GM12878 (cell line): ENCODE data around the gene PSMB8. TPM values are rescaled to one million over a fixed set of nuclear protein-coding genes. Genes with fewer than 3 reads are reported as not detected.
A peak's percentile ranks its signal among the peaks of the same experiment; 100 is the strongest.

ENCODE experiments used
- ATAC-seq: fragments of 200-7000 bp; cut with Tn5 transposase; 3 replicates; pipeline ENCODE4 v1.9.1; 2020; ENCODE audit warnings: mild to moderate bottlenecking, moderate library complexity
- BruUV-seq: library from RNA; stranded (reverse); fragments of 400-500 nt; replicated peaks from 2 replicates; lab custom pipeline; 2021; lab: Mats Ljungman, UMichigan
- CTCF ChIA-PET: fragments of 300-600 bp; sonication (Branson Sonifier 250); formaldehyde crosslinking; extraction: SDS; loops from one replicate; lab custom pipeline; 2021; ENCODE audit warnings: inconsistent platforms; lab: Yijun Ruan, JAX
- POLR2A ChIA-PET: fragments of 350-600 bp; formaldehyde crosslinking; extraction: SDS; loops from one replicate; lab custom pipeline; 2021; ENCODE audit warnings: inconsistent platforms; lab: Charles Lee
- RAD21 ChIA-PET: fragments of 300-600 bp; sonication (Branson Sonifier 250); formaldehyde crosslinking; loops from one replicate; lab custom pipeline; 2023; ENCODE audit warnings: antibody characterized with exemption; ENCODE audit not compliant: unreplicated experiment; lab: Charles Lee
- SMC1A ChIA-PET: fragments of 300-600 bp; sonication (Branson Sonifier 250); formaldehyde crosslinking; loops from one replicate; lab custom pipeline; 2023; ENCODE audit not compliant: unreplicated experiment, uncharacterized antibody; lab: Charles Lee
- DNase-seq: peaks from one replicate; pipeline ENCODE4 v3.0.0-alpha.2; 2011; ENCODE audit warnings: low read depth, low spot score
- FAIRE-seq: peaks from 3 replicates; lab custom pipeline; 2011; peaks lifted over from hg19 to GRCh38; lab: Jason Lieb, UNC
- H2AFZ ChIP-seq: 2 replicates; pipeline ENCODE4 v1.6.0; 2011; ENCODE audit warnings: low read depth, low read length, control low read depth; ENCODE audit not compliant: control insufficient read depth
- H3K27ac ChIP-seq: 2 replicates; pipeline ENCODE4 v1.5.1; 2011; ENCODE audit warnings: control low read depth; ENCODE audit not compliant: control insufficient read depth, insufficient read depth
- H3K27me3 ChIP-seq, 2 experiments: replicated peaks in 1 of 2; 2 replicates each; pipeline versions ENCODE4 v1.6.0 to v1.6.1; 2011; ENCODE audit warnings: low read length in 1 of 2; ENCODE audit not compliant: control insufficient read depth in 2 of 2, insufficient read depth in 2 of 2
- H3K36me3 ChIP-seq, 2 experiments: 2 replicates each; pipeline ENCODE4 v1.5.1; 2011; ENCODE audit warnings: low read length in 1 of 2; ENCODE audit not compliant: control insufficient read depth in 2 of 2, insufficient read depth in 2 of 2
- H3K4me1 ChIP-seq: 2 replicates; pipeline ENCODE4 v1.6.1; 2011; ENCODE audit warnings: mild to moderate bottlenecking, low read length, moderate library complexity, mixed read lengths; ENCODE audit not compliant: control insufficient read depth, insufficient read depth
- H3K4me2 ChIP-seq: 2 replicates; pipeline ENCODE4 v1.6.0; 2011; ENCODE audit warnings: control low read depth; ENCODE audit not compliant: control insufficient read depth, insufficient read depth
- H3K4me3 ChIP-seq: fragments of 200-600 bp; sonication (generic); 2 replicates; pipeline ENCODE4 v1.5.1; 2016
- H3K79me2 ChIP-seq: 2 replicates; pipeline ENCODE4 v1.6.0; 2011; ENCODE audit warnings: low read length; ENCODE audit not compliant: control insufficient read depth, insufficient read depth
- H3K9ac ChIP-seq: 2 replicates; pipeline ENCODE4 v1.8.0; 2011; ENCODE audit warnings: low read length, control low read depth, mixed read lengths; ENCODE audit not compliant: control insufficient read depth, insufficient read depth
- H3K9me3 ChIP-seq: replicated peaks from 3 replicates; pipeline ENCODE4 v1.5.1; 2011; ENCODE audit warnings: mild to moderate bottlenecking, low read length; ENCODE audit not compliant: control insufficient read depth, insufficient read depth
- H4K20me1 ChIP-seq: 2 replicates; pipeline ENCODE4 v1.6.0; 2011; ENCODE audit not compliant: control insufficient read depth, insufficient read depth
- BCL3 ChIP-seq: IDR thresholded peaks from 2 replicates; pipeline ENCODE4 v1.6.1; 2011; ENCODE audit warnings: borderline replicate concordance, low read depth, mild to moderate bottlenecking, moderate library complexity, low read length; ENCODE audit not compliant: insufficient read depth, poor library complexity, severe bottlenecking
- KDM1A ChIP-seq: fragments of 200-600 bp; sonication (generic); IDR thresholded peaks from 2 replicates; pipeline ENCODE4 v1.6.1; 2016; ENCODE audit warnings: borderline replicate concordance
- MXI1 ChIP-seq: fragments of 150-350 bp; IDR thresholded peaks from 2 replicates; pipeline ENCODE4 v1.6.1; 2011; ENCODE audit warnings: low read depth, mild to moderate bottlenecking, inconsistent platforms, low read length, improper control_type of control experiment
- WGBS: methylation state at CpG from one replicate; pipeline ENCODE4 v1.1.6; 2016; ENCODE audit warnings: low lambda C conversion rate; ENCODE audit not compliant: insufficient replicate concordance, insufficient coverage; ENCODE audit errors: missing lambda C conversion rate; 5-methylcytosine and 5-hydroxymethylcytosine counted together
- in situ Hi-C: fragments of 300-500 bp; cut with MboI; formaldehyde crosslinking; loops from 9 replicates; pipeline ENCODE4 v1.14.3; 2018; ENCODE audit warnings: mixed read lengths
- intact Hi-C: fragments of 100-400 bp; cut with micrococcal nuclease; formaldehyde crosslinking; loops from one replicate; pipeline ENCODE4 v1.14.2; 2022; ENCODE audit not compliant: unreplicated experiment
- polyA plus RNA-seq, 11 experiments: library from polyadenylated mRNA; depleted of rRNA in 4 of 11; unstranded in 6 of 11; stranded (reverse) in 5 of 11; fragments of >200 nt; fragmentation: Nextera tagmentation in 4 of 11; fragmentation: Illumina TruSeq in 1 of 11; extraction: Ambion mirVana in 4 of 11; extraction: Trizol in 1 of 11; gene quantifications; 1 replicate in 1 of 11; 2 replicates in 10 of 11; pipeline versions ENCODE4 v1.2.1 to v1.2.3, GENCODE V29; 2011 to 2016; ENCODE audit warnings: inconsistent platforms in 2 of 11, missing spikeins in 2 of 11, low read depth in 1 of 11
- total RNA-seq, 4 experiments: library from RNA; depleted of rRNA in 3 of 4; stranded (reverse); fragments of >200 nt in 3 of 4; fragmentation: Illumina TruSeq in 1 of 4; extraction: Trizol in 1 of 4; gene quantifications; 2 replicates each; pipeline versions ENCODE4 v1.2.1 to v1.2.3, GENCODE V29; 2013 to 2021

PSMB8 gene
- total and polyA plus RNA-seq, 10 of the 15 experiments (the other 5 are each of a cell fraction or from before 2014, with no cell fraction given) = 304 to 557 (median 379) TPM

- no peak for TF ChIP-seq MXI1
These were observed 39.9 kb upstream of the PSMB8 start (continued) for GRCh38 chr6:32883789-32884188.

GRCh38 chr6:32882879-32883250 is 39.0 kb upstream of the PSMB8 start:
- no peaks in the 10 kb centered on the region for H4K20me1 ChIP-seq
- H3K4me3 ChIP-seq = no peak overlapping the region
- TF ChIP-seq KDM1A (no peak), BCL3 (peak; percentile 14)
- H3K79me2 ChIP-seq = no peaks in the 10 kb centered on the region
- ChIA-PET POLR2A (interaction anchor here (1.3 kb wide), 1 partner anchor 44 kb away, joined by 3 read pairs; the partner anchor contains the start of gene TAP2), CTCF (interaction anchor here (0.9 to 12.7 kb wide), 8 partner anchors 14 to 104 kb away, joined by 3 to 260 read pairs (median 5); partner anchors contain the start of genes HLA-DMA and TAP2), RAD21 (interaction anchor here (1.8 to 2.4 kb wide), 3 partner anchors 44 to 102 kb away, joined by 4 to 13 read pairs (median 6); partner anchors contain the start of genes HLA-DMA and TAP2), SMC1A (interaction anchor here (0.9 to 13.8 kb wide), 4 partner anchors 51 to 100 kb away, joined by 3 to 184 read pairs (median 4); no protein-coding TSS in a partner anchor)
- no TSS peak for BruUV-seq
- DNase-seq = no peak
- no peak for ATAC-seq
- 38% methylated on average over 1 of the region's 1 CpG for WGBS
- 0 out of 2 replicates have a peak, but pooled peaks cover 3% of the 10 kb centered on the region for H3K4me1 ChIP-seq
- intact Hi-C loops (loop anchor here (10.0 kb wide), 1 partner anchor 202 kb away; no protein-coding TSS in a partner anchor), in situ Hi-C loops (no loop called here)
- no peaks in the 10 kb centered on the region for H3K36me3 ChIP-seq
- no peak for FAIRE-seq
- no peak overlapping the region for H3K27ac ChIP-seq
- H3K9ac ChIP-seq = no peak overlapping the region
- H3K27me3 ChIP-seq = no peaks in the 10 kb centered on the region; a peak in 1 of 4 replicates
- no peak overlapping the region for H2AFZ ChIP-seq
- H3K4me2 ChIP-seq = no peak overlapping the region
- no peaks in the 10 kb centered on the region for H3K9me3 ChIP-seq
